ENCODE results near the gene SPOCD1.

DNA sequence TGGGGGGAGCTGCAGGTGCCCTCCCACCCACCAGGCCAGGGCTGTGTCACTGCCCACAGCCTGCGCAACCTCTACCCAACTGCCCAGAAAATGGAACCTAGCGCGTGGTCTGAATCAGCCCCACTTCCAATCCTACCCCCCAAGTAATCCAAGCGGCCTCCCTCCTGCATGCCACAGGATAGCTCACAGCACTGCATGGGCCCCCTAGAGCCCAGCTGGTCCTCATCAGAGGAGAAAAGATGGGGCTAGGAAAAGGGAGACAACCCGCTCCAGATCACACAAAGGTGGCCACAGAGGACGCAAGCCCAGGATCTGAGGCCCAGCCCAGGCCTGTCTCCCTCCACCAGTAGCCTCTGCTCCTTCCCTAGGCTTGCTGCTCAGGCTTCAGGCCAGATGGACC, 57.8 kb downstream of the SPOCD1 start:
- TF ChIP-seq, protein P1, sequence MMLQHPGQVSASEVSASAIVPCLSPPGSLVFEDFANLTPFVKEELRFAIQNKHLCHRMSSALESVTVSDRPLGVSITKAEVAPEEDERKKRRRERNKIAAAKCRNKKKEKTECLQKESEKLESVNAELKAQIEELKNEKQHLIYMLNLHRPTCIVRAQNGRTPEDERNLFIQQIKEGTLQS (IDR thresholded peaks at IDR 0.05), result no peak
- TF ChIP-seq, protein P2, sequence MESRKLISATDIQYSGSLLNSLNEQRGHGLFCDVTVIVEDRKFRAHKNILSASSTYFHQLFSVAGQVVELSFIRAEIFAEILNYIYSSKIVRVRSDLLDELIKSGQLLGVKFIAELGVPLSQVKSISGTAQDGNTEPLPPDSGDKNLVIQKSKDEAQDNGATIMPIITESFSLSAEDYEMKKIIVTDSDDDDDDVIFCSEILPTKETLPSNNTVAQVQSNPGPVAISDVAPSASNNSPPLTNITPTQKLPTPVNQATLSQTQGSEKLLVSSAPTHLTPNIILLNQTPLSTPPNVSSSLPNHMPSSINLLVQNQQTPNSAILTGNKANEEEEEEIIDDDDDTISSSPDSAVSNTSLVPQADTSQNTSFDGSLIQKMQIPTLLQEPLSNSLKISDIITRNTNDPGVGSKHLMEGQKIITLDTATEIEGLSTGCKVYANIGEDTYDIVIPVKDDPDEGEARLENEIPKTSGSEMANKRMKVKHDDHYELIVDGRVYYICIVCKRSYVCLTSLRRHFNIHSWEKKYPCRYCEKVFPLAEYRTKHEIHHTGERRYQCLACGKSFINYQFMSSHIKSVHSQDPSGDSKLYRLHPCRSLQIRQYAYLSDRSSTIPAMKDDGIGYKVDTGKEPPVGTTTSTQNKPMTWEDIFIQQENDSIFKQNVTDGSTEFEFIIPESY (IDR thresholded peaks at IDR 0.05), result no peak
- no peak for TF ChIP-seq RAD21 (IDR thresholded peaks at IDR 0.05)
- TF ChIP-seq, protein P3, sequence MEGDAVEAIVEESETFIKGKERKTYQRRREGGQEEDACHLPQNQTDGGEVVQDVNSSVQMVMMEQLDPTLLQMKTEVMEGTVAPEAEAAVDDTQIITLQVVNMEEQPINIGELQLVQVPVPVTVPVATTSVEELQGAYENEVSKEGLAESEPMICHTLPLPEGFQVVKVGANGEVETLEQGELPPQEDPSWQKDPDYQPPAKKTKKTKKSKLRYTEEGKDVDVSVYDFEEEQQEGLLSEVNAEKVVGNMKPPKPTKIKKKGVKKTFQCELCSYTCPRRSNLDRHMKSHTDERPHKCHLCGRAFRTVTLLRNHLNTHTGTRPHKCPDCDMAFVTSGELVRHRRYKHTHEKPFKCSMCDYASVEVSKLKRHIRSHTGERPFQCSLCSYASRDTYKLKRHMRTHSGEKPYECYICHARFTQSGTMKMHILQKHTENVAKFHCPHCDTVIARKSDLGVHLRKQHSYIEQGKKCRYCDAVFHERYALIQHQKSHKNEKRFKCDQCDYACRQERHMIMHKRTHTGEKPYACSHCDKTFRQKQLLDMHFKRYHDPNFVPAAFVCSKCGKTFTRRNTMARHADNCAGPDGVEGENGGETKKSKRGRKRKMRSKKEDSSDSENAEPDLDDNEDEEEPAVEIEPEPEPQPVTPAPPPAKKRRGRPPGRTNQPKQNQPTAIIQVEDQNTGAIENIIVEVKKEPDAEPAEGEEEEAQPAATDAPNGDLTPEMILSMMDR (IDR thresholded peaks at IDR 0.05; ENCODE audit: low read depth, low read length, missing input control), result no peak
- TF ChIP-seq, protein P4, sequence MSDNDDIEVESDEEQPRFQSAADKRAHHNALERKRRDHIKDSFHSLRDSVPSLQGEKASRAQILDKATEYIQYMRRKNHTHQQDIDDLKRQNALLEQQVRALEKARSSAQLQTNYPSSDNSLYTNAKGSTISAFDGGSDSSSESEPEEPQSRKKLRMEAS (IDR thresholded peaks at IDR 0.05), result no peak
- TF ChIP-seq, protein P5, sequence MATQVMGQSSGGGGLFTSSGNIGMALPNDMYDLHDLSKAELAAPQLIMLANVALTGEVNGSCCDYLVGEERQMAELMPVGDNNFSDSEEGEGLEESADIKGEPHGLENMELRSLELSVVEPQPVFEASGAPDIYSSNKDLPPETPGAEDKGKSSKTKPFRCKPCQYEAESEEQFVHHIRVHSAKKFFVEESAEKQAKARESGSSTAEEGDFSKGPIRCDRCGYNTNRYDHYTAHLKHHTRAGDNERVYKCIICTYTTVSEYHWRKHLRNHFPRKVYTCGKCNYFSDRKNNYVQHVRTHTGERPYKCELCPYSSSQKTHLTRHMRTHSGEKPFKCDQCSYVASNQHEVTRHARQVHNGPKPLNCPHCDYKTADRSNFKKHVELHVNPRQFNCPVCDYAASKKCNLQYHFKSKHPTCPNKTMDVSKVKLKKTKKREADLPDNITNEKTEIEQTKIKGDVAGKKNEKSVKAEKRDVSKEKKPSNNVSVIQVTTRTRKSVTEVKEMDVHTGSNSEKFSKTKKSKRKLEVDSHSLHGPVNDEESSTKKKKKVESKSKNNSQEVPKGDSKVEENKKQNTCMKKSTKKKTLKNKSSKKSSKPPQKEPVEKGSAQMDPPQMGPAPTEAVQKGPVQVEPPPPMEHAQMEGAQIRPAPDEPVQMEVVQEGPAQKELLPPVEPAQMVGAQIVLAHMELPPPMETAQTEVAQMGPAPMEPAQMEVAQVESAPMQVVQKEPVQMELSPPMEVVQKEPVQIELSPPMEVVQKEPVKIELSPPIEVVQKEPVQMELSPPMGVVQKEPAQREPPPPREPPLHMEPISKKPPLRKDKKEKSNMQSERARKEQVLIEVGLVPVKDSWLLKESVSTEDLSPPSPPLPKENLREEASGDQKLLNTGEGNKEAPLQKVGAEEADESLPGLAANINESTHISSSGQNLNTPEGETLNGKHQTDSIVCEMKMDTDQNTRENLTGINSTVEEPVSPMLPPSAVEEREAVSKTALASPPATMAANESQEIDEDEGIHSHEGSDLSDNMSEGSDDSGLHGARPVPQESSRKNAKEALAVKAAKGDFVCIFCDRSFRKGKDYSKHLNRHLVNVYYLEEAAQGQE (IDR thresholded peaks at IDR 0.05), result no peak
- no peak for TF ChIP-seq JUND (IDR thresholded peaks at IDR 0.05)
- TF ChIP-seq YY1 (IDR thresholded peaks at IDR 0.05), result no peak

Data from liver (tissue), 3 donors.